Mesothelial cell of epicardium (in vitro differentiated cells): ENCODE results near the gene TBP. TPM values are rescaled to one million over a fixed set of nuclear protein-coding genes. Genes with fewer than 3 reads are reported as not detected.

Source experiments
- DNase-seq, 2 experiments: peaks; one replicate each; pipeline ENCODE4 v3.0.0; 2021; ENCODE audit warnings: low spot score in 2 of 2; ENCODE audit not compliant: unreplicated experiment in 2 of 2
- H3K27ac Mint-ChIP-seq: 2 replicates; pipeline ENCODE4 v1.8.0; 2021; ENCODE audit warnings: mixed read lengths
- H3K27me3 Mint-ChIP-seq: 2 replicates; pipeline ENCODE4 v1.8.0; 2021; ENCODE audit warnings: low read depth, mixed read lengths
- H3K36me3 Mint-ChIP-seq: 2 replicates; pipeline ENCODE4 v1.8.0; 2021; ENCODE audit warnings: mixed read lengths
- H3K4me1 Mint-ChIP-seq: 2 replicates; pipeline ENCODE4 v1.8.0; 2021; ENCODE audit warnings: mixed read lengths
- H3K4me3 Mint-ChIP-seq: 2 replicates; pipeline ENCODE4 v1.8.0; 2021; ENCODE audit warnings: mild to moderate bottlenecking, moderate library complexity, mixed read lengths
- H3K9me3 Mint-ChIP-seq: 2 replicates; pipeline ENCODE4 v1.8.0; 2021; ENCODE audit warnings: mixed read lengths
- total RNA-seq: library from RNA; stranded (reverse); gene quantifications from 3 replicates; pipeline ENCODE4 v1.2.1, GENCODE V29; 2021
- TF ChIP-seq, protein P1 (sequence below): fragments of 200-600 bp; sonication (generic); IDR thresholded peaks from one replicate; pipeline ENCODE4 v1.5.0; 2021; ENCODE audit warnings: antibody characterized with exemption; ENCODE audit not compliant: unreplicated experiment

The TBP gene
- total RNA-seq, 1 donor from 2014 or later: 23.5 TPM

DNA sequence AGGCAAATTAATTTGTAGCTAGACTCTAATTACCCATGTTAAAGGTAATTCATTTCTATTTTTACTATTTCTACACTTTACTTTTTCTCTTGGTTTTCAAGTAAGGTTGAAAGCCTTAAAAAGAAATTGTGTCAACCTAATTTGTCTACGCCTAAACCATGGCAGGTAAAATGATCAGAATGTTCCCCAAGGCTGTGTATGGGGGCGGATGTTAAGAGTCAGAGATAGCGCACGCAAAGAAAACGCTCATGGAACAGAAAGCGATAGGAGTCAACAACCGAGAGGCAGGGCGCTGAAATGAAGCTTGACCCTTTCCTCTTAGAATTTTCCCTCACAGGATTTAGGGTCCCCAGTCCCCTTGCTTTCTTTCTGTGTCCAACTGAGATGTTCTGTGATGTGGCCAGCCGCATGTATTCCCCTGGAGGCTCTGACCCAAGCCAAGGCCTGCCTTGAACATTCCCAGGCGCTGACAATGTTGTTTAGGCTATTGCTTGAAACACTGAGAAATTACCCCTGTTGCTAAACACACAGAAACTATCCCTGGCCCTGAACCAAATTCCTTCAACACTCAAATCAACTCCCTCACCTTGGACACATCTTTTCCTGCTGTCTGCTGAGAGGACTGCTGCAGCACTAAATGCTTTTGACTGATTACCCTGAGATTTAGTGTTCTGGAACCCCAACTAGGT lies 12.0 kb upstream of the TBP start:
- Mint-ChIP-seq H3K27ac (peak overlapping the region; percentile 40), H3K36me3 (peaks cover 40% of the 10 kb centered on the region)

GRCh38 chr6:170545405-170545804 lies 8.8 kb upstream of the TBP start:
- peaks cover 9% of the 10 kb centered on the region for H3K4me1 Mint-ChIP-seq
- TF ChIP-seq, protein P1, sequence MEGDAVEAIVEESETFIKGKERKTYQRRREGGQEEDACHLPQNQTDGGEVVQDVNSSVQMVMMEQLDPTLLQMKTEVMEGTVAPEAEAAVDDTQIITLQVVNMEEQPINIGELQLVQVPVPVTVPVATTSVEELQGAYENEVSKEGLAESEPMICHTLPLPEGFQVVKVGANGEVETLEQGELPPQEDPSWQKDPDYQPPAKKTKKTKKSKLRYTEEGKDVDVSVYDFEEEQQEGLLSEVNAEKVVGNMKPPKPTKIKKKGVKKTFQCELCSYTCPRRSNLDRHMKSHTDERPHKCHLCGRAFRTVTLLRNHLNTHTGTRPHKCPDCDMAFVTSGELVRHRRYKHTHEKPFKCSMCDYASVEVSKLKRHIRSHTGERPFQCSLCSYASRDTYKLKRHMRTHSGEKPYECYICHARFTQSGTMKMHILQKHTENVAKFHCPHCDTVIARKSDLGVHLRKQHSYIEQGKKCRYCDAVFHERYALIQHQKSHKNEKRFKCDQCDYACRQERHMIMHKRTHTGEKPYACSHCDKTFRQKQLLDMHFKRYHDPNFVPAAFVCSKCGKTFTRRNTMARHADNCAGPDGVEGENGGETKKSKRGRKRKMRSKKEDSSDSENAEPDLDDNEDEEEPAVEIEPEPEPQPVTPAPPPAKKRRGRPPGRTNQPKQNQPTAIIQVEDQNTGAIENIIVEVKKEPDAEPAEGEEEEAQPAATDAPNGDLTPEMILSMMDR: no peak
- H3K36me3 Mint-ChIP-seq: peaks cover 34% of the 10 kb centered on the region
- no peak overlapping the region for H3K4me3 Mint-ChIP-seq
- H3K27ac Mint-ChIP-seq: no peak overlapping the region
- no peaks in the 10 kb centered on the region for H3K27me3 Mint-ChIP-seq
- DNase-seq: no peak
- H3K9me3 Mint-ChIP-seq: no peaks in the 10 kb centered on the region

More for the DNA sequence above, 12.0 kb upstream of the TBP start:
- H3K4me1 Mint-ChIP-seq: no peaks in the 10 kb centered on the region
- no peak for DNase-seq
- no peaks in the 10 kb centered on the region for H3K9me3 Mint-ChIP-seq
- TF ChIP-seq, protein P1: no peak
- H3K27me3 Mint-ChIP-seq: no peaks in the 10 kb centered on the region
- H3K4me3 Mint-ChIP-seq: no peak overlapping the region

DNA sequence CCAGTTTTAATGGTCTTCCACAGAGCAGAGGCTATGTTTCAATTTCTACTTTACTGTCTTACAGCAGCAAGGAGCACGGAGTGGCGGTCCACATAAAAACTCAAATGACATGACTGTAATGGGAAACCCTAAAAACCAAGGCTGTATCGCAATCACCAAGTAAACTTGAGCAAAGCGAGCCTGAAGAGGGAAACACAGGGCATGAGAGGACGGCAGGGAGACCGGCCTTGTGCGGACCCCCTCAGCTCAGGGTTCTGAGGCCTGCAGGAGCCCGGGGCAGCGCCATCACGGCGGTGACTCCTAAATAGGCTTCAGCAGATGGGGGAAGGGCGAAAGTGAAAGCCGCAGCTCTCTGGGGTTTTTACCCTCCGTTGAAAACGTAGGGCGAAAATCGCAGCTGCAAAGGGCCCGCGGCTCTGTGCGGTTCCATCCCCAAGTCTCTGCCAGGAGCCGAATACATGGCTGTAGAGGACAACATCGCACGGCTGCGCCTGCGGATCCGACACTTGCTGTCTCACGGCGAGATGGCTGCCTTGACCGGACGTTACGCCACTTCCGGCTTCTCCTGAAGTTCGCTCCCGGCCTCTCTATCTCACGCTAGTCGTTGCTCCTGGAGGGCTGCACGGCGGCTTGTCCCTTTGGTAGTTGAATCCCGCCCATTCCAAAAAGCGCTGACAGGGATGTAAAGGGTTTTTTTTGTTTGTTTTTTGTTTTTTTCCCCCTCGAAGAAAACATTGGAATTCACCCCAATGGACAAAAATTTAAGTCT lies 1.2 kb upstream of the TBP start, which contains the start of gene PSMB1:
TSS of gene PSMB1 (minus strand) at position 543 of the 769 bp plus-strand sequence. CDS start at position 478, 65 bp downstream.
- Mint-ChIP-seq H3K4me3 (no peak within 1 kb of the TSS), H3K27ac (no peak within 1 kb of the TSS), H3K36me3 (peaks cover 2% of the 10 kb centered on the region), H3K9me3 (no peaks in the 10 kb centered on the region), H3K27me3 (no peaks in the 10 kb centered on the region), H3K4me1 (peaks cover 16% of the 10 kb centered on the region)
- DNase-seq: peak; percentile 75 to 83
- TF ChIP-seq, protein P1: no peak

DNA sequence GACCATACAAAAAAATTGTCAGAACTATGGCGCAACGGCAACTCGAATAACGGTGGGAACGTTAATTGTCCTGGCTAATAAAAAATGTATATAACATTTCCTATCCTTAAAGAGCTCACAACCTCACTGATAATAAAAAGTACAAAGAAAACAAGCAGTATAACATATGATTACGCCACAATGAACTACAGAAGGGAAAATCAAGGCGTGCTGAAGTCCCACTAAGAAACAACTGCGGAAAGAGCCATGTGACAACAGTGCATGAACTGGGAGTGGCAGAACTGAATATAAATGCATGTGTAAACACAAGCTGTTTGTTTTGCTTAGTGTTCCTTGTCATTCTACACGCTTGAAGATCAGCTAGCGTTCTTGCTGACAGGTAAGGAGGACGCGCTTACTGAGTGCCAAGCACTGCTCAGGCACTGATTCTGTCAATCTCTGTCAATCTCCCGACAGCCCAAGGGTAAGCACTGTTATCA lies 596 bp upstream of the TBP start:
- Mint-ChIP-seq H3K9me3 (no peaks in the 10 kb centered on the region), H3K4me3 (no peak overlapping the region), H3K4me1 (peaks cover 16% of the 10 kb centered on the region), H3K27ac (no peak overlapping the region), H3K27me3 (no peaks in the 10 kb centered on the region), H3K36me3 (peaks cover 5% of the 10 kb centered on the region)
- DNase-seq: no peak
- TF ChIP-seq, protein P1: no peak

DNA sequence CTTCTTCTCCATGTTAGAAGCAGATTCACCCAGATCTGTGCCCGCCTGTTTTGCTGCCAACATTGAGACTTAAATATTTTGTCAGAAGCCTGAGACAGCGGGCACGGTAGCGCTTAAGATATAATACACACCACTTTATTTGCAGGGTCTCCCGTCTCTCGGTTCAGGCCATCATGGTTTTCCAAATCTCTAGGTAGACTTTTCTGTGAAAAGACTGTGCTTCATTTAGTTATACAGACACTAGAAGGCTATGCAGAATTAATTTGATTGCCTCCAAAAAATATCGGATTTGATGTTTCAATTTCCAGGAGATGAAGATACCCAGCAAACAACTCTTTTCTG lies 598 bp downstream of the TBP start:
- H3K27me3 Mint-ChIP-seq: no peaks in the 10 kb centered on the region

More for the DNA sequence above, 598 bp downstream of the TBP start:
- no peak for DNase-seq
- TF ChIP-seq, protein P1: no peak
- Mint-ChIP-seq H3K4me3 (no peak overlapping the region), H3K4me1 (peaks cover 12% of the 10 kb centered on the region), H3K36me3 (peaks cover 9% of the 10 kb centered on the region), H3K27ac (no peak overlapping the region), H3K9me3 (no peaks in the 10 kb centered on the region)
